Cardiac muscle cell (in vitro differentiated cells and primary cell): Measurements from ENCODE around the gene SLITRK3. TPM values are rescaled to one million over a fixed set of nuclear protein-coding genes. Genes with fewer than 3 reads are reported as not detected.

Experiments used
- DNase-seq, 2 donors: peaks; one replicate each; pipeline versions ENCODE4 v3.0.0 to v3.0.0-alpha.2; 2010 to 2017; ENCODE audit warnings: low read depth in 1 of 2, low spot score in 1 of 2
- H3K27ac ChIP-seq: fragments of 200-600 bp; sonication (generic); 2 replicates; pipeline ENCODE4 v1.5.1; 2016
- H3K27me3 ChIP-seq: fragments of 200-600 bp; sonication (generic); 2 replicates; pipeline ENCODE4 v1.6.0; 2016; ENCODE audit warnings: control low read depth
- H3K36me3 ChIP-seq: fragments of 200-600 bp; sonication (generic); 2 replicates; pipeline ENCODE4 v1.5.1; 2016; ENCODE audit warnings: control low read depth
- H3K4me1 ChIP-seq: fragments of 200-600 bp; sonication (generic); 2 replicates; pipeline ENCODE4 v1.8.1; 2017; ENCODE audit warnings: low read depth, mild to moderate bottlenecking, mixed run types
- H3K4me3 ChIP-seq: fragments of 200-600 bp; sonication (generic); 2 replicates; pipeline ENCODE4 v1.5.1; 2016; ENCODE audit warnings: mild to moderate bottlenecking
- H3K9me3 ChIP-seq: fragments of 200-600 bp; sonication (generic); 2 replicates; pipeline ENCODE4 v1.5.1; 2017; ENCODE audit warnings: low read depth, mild to moderate bottlenecking, control low read depth
- polyA plus RNA-seq: library from polyadenylated mRNA; unstranded; fragments of >200 nt; fragmentation: Nextera tagmentation; extraction: Ambion mirVana; gene quantifications from 2 replicates; pipeline ENCODE4 v1.2.1, GENCODE V29; 2016
- total RNA-seq: library from RNA; depleted of rRNA; stranded (reverse); fragments of >200 nt; gene quantifications from 2 replicates; pipeline ENCODE4 v1.2.3, GENCODE V29; 2016
- TF ChIP-seq, protein P1 (sequence below): IDR thresholded peaks from 2 replicates; pipeline ENCODE4 v1.5.1; 2012; ENCODE audit warnings: low read depth, mild to moderate bottlenecking, low read length

SLITRK3 gene
- total and polyA plus RNA-seq, 2 experiments from 2014 or later, result 0.18 TPM; not detected in 1

DNA sequence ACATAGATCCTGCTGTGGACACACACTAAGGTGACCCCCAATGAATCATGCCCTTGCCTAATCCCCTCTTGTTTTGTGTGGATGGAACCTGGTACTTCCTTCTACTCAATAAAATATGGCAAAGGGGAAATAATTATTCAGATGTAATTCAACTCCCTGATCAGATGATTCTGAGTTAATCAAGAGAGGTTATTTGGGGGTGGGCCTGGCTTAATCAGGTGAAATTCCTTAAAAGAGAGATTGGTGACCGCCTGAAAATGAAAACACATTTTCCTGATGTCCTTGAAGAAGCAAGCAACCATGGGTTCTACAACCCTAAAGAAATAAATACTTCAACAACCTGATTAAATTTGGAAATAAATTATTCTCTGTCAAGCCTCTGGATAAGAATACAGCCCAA lies 8.3 kb upstream of the SLITRK3 start:
- TF ChIP-seq, protein P1, sequence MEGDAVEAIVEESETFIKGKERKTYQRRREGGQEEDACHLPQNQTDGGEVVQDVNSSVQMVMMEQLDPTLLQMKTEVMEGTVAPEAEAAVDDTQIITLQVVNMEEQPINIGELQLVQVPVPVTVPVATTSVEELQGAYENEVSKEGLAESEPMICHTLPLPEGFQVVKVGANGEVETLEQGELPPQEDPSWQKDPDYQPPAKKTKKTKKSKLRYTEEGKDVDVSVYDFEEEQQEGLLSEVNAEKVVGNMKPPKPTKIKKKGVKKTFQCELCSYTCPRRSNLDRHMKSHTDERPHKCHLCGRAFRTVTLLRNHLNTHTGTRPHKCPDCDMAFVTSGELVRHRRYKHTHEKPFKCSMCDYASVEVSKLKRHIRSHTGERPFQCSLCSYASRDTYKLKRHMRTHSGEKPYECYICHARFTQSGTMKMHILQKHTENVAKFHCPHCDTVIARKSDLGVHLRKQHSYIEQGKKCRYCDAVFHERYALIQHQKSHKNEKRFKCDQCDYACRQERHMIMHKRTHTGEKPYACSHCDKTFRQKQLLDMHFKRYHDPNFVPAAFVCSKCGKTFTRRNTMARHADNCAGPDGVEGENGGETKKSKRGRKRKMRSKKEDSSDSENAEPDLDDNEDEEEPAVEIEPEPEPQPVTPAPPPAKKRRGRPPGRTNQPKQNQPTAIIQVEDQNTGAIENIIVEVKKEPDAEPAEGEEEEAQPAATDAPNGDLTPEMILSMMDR, result no peak
- H3K4me1 ChIP-seq, result no peaks in the 10 kb centered on the region
- no peaks in the 10 kb centered on the region for H3K9me3 ChIP-seq
- no peak overlapping the region for H3K27ac ChIP-seq
- no peak overlapping the region for H3K4me3 ChIP-seq
- no peak for DNase-seq
- H3K27me3 ChIP-seq, result peaks cover 16% of the 10 kb centered on the region
- no peaks in the 10 kb centered on the region for H3K36me3 ChIP-seq

- no peak overlapping the region for H3K4me3 ChIP-seq
- H3K9me3 ChIP-seq, result no peaks in the 10 kb centered on the region
- H3K27me3 ChIP-seq, result peaks cover 30% of the 10 kb centered on the region
- DNase-seq, result no peak
- TF ChIP-seq, protein P1, result no peak
- H3K4me1 ChIP-seq, result no peaks in the 10 kb centered on the region
- no peaks in the 10 kb centered on the region for H3K36me3 ChIP-seq
- H3K27ac ChIP-seq, result no peak overlapping the region
Measured at GRCh38 chr3:165202995-165203394, 6.8 kb upstream of the SLITRK3 start.

DNA sequence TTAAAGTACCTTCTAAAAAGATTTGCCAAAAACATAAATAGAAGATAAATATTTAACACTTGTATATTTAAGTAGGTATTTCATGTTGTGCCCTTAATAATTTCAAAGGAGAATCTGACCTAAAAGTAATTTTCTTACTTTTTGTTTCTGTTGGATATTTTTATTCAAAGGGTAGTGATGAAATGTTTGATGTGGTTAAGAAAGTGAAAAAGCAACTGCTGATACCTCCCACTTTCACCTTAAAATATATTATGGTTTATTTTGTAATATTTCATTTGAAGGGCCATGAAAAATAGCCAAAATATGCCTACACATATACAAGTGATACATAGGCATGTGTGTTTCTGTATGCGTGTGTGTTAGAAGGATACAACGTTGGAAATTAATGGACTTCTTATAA lies 5.8 kb upstream of the SLITRK3 start:
- H3K27ac ChIP-seq, result no peak overlapping the region
- no peak for DNase-seq
- H3K27me3 ChIP-seq, result peaks cover 31% of the 10 kb centered on the region
- H3K4me3 ChIP-seq, result no peak overlapping the region
- TF ChIP-seq, protein P1, result no peak
- no peaks in the 10 kb centered on the region for H3K4me1 ChIP-seq
- H3K36me3 ChIP-seq, result no peaks in the 10 kb centered on the region
- no peaks in the 10 kb centered on the region for H3K9me3 ChIP-seq

GRCh38 chr3:165197481-165197800 lies 1.3 kb upstream of the SLITRK3 start:
- peaks cover 75% of the 10 kb centered on the region for H3K27me3 ChIP-seq
- TF ChIP-seq, protein P1, result no peak
- peak overlapping the region; percentile 52 for H3K4me3 ChIP-seq
- no peaks in the 10 kb centered on the region for H3K9me3 ChIP-seq
- no peak for DNase-seq
- H3K4me1 ChIP-seq, result peaks cover 13% of the 10 kb centered on the region
- H3K27ac ChIP-seq, result no peak overlapping the region
- no peaks in the 10 kb centered on the region for H3K36me3 ChIP-seq

DNA sequence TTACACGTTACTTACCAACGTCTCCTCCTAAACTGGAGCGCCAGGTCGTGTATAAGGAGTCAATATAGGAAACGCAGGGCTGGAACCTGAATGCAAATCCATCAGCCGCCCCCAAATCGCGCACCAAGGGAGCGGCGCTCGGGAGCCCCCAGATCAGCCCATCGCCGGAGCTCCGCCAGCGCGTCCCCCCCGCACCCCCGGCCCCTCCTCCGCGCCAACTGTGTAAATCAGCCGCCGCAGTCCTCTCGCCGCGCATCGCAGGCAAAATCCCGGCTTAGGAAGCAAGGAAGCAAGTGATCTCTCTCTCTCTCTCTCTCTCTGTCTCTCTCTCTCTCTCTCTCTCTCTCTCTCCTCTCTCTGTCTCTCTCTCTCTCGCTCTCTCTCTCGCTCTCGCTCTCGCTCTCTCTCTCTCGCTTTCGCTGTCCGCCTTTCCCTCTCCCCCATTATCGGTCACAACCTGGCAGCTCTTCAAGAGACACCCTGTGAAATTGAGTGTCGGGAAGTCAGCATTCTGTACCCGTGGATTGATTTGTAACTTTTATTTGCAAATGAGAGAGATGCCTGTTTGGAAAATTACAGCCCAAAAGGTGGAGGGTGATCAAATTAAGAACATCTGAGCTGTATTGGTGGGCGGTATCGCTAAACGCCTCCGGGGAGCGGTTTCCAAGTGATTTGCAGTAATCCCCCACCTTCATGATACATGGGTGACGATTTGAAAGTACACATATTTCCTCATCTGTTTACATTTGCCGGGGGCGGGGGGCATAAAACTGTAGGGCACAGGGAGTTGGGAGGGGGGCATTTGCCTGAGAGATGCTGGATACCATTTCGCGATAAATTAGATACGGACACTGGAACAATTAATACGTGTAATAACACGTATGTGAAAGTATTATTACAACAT lies 645 bp upstream of the SLITRK3 start:
- peak in 1 of 2 donors; percentile 14 for DNase-seq
- H3K4me3 ChIP-seq, result peak overlapping the region; percentile 52
- TF ChIP-seq, protein P1, result no peak
- H3K27ac ChIP-seq, result no peak overlapping the region
- peaks cover 79% of the 10 kb centered on the region for H3K27me3 ChIP-seq
- H3K36me3 ChIP-seq, result no peaks in the 10 kb centered on the region
- peaks cover 13% of the 10 kb centered on the region for H3K4me1 ChIP-seq
- no peaks in the 10 kb centered on the region for H3K9me3 ChIP-seq
